MM.1S (cell line): ENCODE measurements around the gene FLYWCH2.

Source experiments
- DNase-seq: peaks from one replicate; pipeline ENCODE4 v3.0.0-alpha.2; 2015
- H2AFZ ChIP-seq: fragments of 300-600 bp; sonication (generic); 2 replicates; pipeline ENCODE4 v1.6.0; 2016; ENCODE audit warnings: antibody characterized with exemption, low read length
- H3F3A ChIP-seq: fragments of 300-600 bp; sonication (generic); 2 replicates; pipeline ENCODE4 v1.6.1; 2016; ENCODE audit warnings: mild to moderate bottlenecking, antibody characterized with exemption, low read length, moderate library complexity, mixed read lengths; ENCODE audit not compliant: insufficient read depth
- H3K27ac ChIP-seq: fragments of 300-600 bp; sonication (generic); 2 replicates; pipeline ENCODE4 v1.5.1; 2016; ENCODE audit warnings: mild to moderate bottlenecking, low read length
- H3K27me3 ChIP-seq: fragments of 300-600 bp; sonication (generic); replicated peaks from 2 replicates; pipeline ENCODE4 v1.6.0; 2016; ENCODE audit warnings: low read length; ENCODE audit not compliant: insufficient read depth
- H3K36me3 ChIP-seq: fragments of 300-600 bp; sonication (generic); replicated peaks from 2 replicates; pipeline ENCODE4 v1.6.1; 2016; ENCODE audit warnings: mild to moderate bottlenecking, low read length, mixed read lengths; ENCODE audit not compliant: insufficient read depth
- H3K4me1 ChIP-seq: fragments of 300-600 bp; sonication (generic); 2 replicates; pipeline ENCODE4 v1.6.1; 2016; ENCODE audit warnings: low read length, mixed read lengths
- H3K4me2 ChIP-seq: fragments of 300-600 bp; sonication (generic); 2 replicates; pipeline ENCODE4 v1.6.0; 2016; ENCODE audit warnings: low read depth, low read length
- H3K4me3 ChIP-seq: fragments of 300-600 bp; sonication (generic); 2 replicates; pipeline ENCODE4 v1.5.1; 2016; ENCODE audit warnings: low read length, mixed read lengths
- H3K79me2 ChIP-seq: fragments of 300-600 bp; sonication (generic); 2 replicates; pipeline ENCODE4 v1.6.1; 2016; ENCODE audit warnings: mixed run types, low read length, mixed read lengths
- H3K9ac ChIP-seq: fragments of 300-600 bp; sonication (generic); 2 replicates; pipeline ENCODE4 v1.6.1; 2016; ENCODE audit warnings: low read length, mixed read lengths
- H3K9me2 ChIP-seq: fragments of 300-600 bp; sonication (generic); replicated peaks from 2 replicates; pipeline ENCODE4 v1.6.1; 2016; ENCODE audit warnings: mild to moderate bottlenecking, low read length, mixed read lengths; ENCODE audit not compliant: insufficient read depth
- H3K9me3 ChIP-seq: fragments of 300-600 bp; sonication (generic); replicated peaks from 2 replicates; pipeline ENCODE4 v1.6.1; 2016; ENCODE audit warnings: mild to moderate bottlenecking, low read length, mixed read lengths; ENCODE audit not compliant: insufficient read depth
- H4K20me1 ChIP-seq: fragments of 300-600 bp; sonication (generic); 2 replicates; pipeline ENCODE4 v1.6.1; 2016; ENCODE audit warnings: mild to moderate bottlenecking, low read length, moderate library complexity, mixed read lengths; ENCODE audit not compliant: insufficient read depth
- EZH2 ChIP-seq: fragments of 300-600 bp; sonication (generic); optimal IDR thresholded peaks from 2 replicates; pipeline ENCODE3; 2017; ENCODE audit warnings: low read depth, mild to moderate bottlenecking, antibody characterized with exemption, low read length, mixed read lengths
- EZH2phosphoT487 ChIP-seq: fragments of 300-600 bp; sonication (generic); IDR thresholded peaks from 2 replicates; pipeline ENCODE4 v1.6.1; 2018; ENCODE audit warnings: antibody characterized with exemption, low read length
- TF ChIP-seq, protein P1 (sequence below): fragments of 300-600 bp; sonication (generic); IDR thresholded peaks from 2 replicates; pipeline ENCODE4 v1.5.1; 2016; ENCODE audit warnings: antibody characterized with exemption, low read length, mixed read lengths

FLYWCH2 gene

DNA sequence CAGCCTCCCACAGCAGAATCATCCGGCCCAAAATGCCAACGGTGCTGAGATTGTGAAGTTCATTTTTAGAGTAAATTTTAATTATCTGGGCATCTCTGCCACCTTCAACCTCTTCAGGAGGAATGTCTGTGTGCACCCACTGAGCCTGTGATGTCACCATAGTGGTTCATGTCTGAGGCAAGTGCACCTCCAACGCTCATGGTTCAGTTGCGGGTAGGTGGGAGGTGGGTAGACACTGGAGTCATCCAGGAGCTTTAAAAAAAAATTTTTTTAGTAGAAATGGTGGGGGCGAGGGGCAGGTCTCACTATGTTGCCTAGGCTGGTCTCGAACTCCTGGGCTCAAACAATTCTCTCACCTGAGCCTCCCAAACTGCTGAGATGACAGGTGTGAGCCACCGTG, 30.6 kb downstream of the FLYWCH2 start:
- Histone ChIP-seq H3F3A (peaks cover 29% of the 10 kb centered on the region), H4K20me1 (no peaks in the 10 kb centered on the region), H3K9me3 (no peaks in the 10 kb centered on the region), H3K4me2 (peak overlapping the region; percentile 79; the same call in 1 of the 2 replicates), H3K27me3 (peaks cover 22% of the 10 kb centered on the region), H3K79me2 (peaks cover 23% of the 10 kb centered on the region), H3K27ac (no peak overlapping the region), H3K4me1 (peaks cover 33% of the 10 kb centered on the region), H3K4me3 (no peak overlapping the region), H3K9ac (no peak overlapping the region), H2AFZ (no peak overlapping the region), H3K9me2 (no peaks in the 10 kb centered on the region), H3K36me3 (no peaks in the 10 kb centered on the region)
- TF ChIP-seq, protein P1, sequence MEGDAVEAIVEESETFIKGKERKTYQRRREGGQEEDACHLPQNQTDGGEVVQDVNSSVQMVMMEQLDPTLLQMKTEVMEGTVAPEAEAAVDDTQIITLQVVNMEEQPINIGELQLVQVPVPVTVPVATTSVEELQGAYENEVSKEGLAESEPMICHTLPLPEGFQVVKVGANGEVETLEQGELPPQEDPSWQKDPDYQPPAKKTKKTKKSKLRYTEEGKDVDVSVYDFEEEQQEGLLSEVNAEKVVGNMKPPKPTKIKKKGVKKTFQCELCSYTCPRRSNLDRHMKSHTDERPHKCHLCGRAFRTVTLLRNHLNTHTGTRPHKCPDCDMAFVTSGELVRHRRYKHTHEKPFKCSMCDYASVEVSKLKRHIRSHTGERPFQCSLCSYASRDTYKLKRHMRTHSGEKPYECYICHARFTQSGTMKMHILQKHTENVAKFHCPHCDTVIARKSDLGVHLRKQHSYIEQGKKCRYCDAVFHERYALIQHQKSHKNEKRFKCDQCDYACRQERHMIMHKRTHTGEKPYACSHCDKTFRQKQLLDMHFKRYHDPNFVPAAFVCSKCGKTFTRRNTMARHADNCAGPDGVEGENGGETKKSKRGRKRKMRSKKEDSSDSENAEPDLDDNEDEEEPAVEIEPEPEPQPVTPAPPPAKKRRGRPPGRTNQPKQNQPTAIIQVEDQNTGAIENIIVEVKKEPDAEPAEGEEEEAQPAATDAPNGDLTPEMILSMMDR, result no peak
- TF ChIP-seq EZH2phosphoT487 (no peak), EZH2 (no peak)
- no peak for DNase-seq

DNA sequence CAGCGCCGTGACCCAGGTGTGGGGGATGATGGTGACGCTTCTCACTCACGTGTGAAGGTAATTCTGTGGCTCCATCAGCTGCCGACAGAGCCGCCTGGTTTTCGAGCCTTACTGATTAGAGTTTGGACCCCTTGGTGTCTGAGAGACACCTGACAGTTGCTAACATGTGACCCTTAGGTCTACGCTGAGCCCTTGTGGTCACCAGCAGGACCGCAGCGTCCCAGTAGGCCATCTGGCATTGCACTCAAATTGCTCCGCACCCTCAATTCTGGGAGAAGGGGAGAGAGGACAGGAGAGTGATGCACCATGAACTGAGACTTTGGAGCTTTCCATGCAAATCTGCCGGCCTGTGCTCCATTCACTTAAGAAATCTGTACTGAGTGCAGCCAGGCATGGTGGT, 31.2 kb downstream of the FLYWCH2 start:
- Histone ChIP-seq H3K27me3 (peaks cover 16% of the 10 kb centered on the region), H3K9me3 (no peaks in the 10 kb centered on the region), H3K4me3 (no peak overlapping the region), H3K4me1 (peaks cover 33% of the 10 kb centered on the region), H3K9ac (no peak overlapping the region), H3K36me3 (no peaks in the 10 kb centered on the region), H2AFZ (no peak overlapping the region), H3K27ac (no peak overlapping the region; the same call in 1 of the 2 replicates), H3K79me2 (peaks cover 23% of the 10 kb centered on the region), H3K9me2 (no peaks in the 10 kb centered on the region), H3K4me2 (peak overlapping the region; percentile 4; the same call in 1 of the 2 replicates), H3F3A (peaks cover 29% of the 10 kb centered on the region), H4K20me1 (no peaks in the 10 kb centered on the region)
- TF ChIP-seq, protein P1, result no peak
- no peak for TF ChIP-seq EZH2phosphoT487
- TF ChIP-seq EZH2, result no peak
- DNase-seq, result no peak

GRCh38 chr16:2915196-2915929, 32.3 kb downstream of the FLYWCH2 start:
- no peaks in the 10 kb centered on the region for H4K20me1 ChIP-seq
- peak overlapping the region; percentile 49 for H3K4me2 ChIP-seq
- H2AFZ ChIP-seq, result peak overlapping the region; percentile 25
- H3K36me3 ChIP-seq, result no peaks in the 10 kb centered on the region
- H3K27ac ChIP-seq, result peak overlapping the region; percentile 87
- peak; percentile 77 for DNase-seq
- peaks cover 30% of the 10 kb centered on the region for H3K79me2 ChIP-seq
- peaks cover 7% of the 10 kb centered on the region for H3K27me3 ChIP-seq
- H3K4me1 ChIP-seq, result peaks cover 33% of the 10 kb centered on the region
- peak overlapping the region; percentile 51; the same call in 1 of the 2 replicates for H3K9ac ChIP-seq
- H3K9me3 ChIP-seq, result no peaks in the 10 kb centered on the region
- TF ChIP-seq EZH2phosphoT487, result no peak
- no peak for TF ChIP-seq EZH2
- TF ChIP-seq, protein P1, result no peak
- peak overlapping the region; percentile 18; the same call in 1 of the 2 replicates for H3K4me3 ChIP-seq
- H3F3A ChIP-seq, result peaks cover 33% of the 10 kb centered on the region
- no peaks in the 10 kb centered on the region for H3K9me2 ChIP-seq
